Hematopoietic multipotent progenitor cell treated with erythropoietin and hydrocortisone succinate and interleukin-3 and kit ligand, for 8 days (in vitro differentiated cells): Measurements from ENCODE around the gene PHF3.
A peak's percentile ranks its signal among the peaks of the same experiment; 100 is the strongest.

Experiments used
- DNase-seq: peaks from one replicate; pipeline ENCODE4 v3.0.0-alpha.2; 2015

The PHF3 gene

DNA sequence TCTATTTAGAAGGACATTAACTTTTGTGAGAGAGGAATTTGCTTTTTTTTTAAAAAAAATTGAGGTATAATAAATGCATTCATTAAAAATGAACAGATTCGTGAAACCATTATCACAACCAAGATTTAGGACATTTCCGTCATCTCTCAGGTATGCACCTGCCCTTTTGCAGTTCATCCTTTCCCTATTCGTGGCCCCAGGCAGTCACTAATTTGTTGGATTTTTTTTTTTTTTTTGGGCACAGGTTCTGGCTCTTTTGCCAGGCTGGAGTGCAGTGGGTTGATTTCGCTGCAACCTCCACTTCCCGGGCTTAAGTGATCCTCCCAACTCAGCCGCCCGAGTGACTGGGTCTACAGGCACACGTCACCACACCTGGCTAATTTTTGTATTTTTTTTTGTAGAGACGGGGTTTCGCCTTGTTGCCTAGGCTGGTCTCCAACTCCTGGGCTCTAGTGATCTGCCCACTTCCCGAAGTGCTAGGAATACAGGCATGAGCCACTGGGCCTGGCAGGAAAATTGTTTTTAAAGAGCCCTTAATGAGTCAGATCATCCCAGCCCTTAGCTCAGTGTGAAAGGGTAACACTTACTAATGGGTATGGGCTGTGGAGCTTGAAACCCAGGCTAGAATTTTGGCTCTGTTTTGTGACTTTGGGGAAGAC, 9.2 kb downstream of the PHF3 start:
- DNase-seq: no peak

DNA sequence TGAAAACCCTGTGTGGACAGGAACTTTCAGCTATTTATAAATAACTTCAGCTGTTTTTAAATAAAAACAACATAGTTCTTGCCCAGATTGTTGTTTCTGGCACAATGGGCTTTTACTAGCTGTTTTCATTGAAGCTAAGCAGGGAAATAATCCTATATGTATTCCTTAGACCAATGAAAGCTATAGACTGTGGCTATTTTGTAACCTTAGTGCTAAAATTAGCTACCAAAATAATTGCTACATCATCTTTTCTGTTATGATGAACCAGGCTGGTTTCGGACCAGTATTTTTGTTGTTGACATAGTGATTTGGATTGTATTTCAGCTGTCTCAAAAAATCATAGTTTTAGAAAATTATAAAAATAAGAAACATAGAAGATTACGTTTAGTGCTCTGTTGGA, 13.7 kb downstream of the PHF3 start:
- no peak for DNase-seq

DNA sequence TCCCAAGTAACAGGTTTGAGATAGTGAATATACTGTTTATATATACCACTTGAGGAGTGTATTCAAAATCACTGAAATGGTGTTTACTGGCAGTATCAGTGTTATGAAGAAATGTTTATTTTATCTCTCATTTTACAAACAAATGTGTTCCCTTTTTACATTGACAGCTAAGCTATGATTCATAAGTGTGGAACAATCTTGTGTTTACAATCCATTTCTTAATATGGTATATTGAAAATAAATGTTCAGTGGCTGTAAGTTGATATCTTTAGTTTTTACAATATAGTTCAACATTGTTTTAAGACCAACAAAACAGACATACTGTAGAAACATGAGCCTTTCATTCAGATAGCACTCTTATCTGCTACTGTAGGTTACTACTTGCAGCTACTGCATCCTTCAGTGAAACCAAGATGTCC, 14.3 kb downstream of the PHF3 start:
- no peak for DNase-seq

DNA sequence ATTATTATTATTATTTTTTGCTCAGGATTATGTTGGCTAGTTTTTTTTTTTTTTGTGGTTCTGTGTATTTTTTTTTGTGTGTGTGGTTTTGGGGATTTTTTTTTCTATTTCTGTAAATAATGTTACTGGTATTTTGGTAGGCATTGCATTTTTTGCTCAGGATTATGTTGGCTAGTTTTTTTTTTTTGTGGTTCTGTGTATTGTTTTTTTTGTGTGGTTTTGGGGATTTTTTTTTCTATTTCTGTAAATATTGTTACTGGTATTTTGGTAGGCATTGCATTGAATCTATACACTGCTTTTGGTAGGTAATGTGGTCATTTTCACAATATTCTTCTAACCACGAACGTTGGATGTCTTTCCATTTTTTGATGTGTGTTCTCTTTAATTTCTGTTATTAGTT, 17.4 kb downstream of the PHF3 start:
- DNase-seq: no peak

DNA sequence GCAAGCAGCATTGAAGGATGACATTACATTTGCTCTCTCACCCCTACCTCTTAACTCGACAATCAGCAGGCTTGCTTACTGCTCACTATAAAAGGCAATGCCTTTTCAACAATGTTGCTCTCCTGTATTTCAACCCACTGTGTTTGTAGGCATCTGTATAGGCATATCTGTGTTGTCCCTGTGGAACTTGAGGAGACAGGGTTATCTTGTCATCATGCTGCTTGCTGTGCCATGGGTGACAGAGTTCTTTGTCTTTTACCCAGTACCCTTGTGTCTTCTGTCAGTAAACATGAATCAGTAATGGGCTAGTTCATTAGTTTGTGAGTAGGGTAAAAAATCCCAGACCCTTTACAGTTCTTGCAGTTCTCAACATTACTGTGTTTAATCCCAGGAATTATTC, 25.2 kb downstream of the PHF3 start:
- DNase-seq: no peak

DNA sequence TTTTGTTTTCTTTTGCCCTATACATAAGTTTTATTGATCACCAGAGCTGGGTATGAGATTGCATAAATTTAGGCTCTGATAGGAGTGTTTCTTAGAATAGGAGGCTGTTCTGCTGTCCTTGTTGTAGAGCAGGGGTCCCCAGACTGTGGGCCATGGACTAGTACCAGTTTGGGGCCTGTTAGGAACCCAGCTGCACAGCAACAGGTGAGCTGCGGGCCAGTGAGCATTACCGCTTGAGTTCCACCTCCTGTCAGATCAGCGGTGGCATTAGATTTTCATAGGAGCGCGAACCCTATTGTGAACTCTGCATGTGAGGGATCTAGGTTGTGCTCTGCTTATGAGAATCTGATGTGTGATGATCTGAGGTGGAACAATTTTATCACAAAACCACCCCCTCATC, 26.2 kb downstream of the PHF3 start:
- DNase-seq: no peak

DNA sequence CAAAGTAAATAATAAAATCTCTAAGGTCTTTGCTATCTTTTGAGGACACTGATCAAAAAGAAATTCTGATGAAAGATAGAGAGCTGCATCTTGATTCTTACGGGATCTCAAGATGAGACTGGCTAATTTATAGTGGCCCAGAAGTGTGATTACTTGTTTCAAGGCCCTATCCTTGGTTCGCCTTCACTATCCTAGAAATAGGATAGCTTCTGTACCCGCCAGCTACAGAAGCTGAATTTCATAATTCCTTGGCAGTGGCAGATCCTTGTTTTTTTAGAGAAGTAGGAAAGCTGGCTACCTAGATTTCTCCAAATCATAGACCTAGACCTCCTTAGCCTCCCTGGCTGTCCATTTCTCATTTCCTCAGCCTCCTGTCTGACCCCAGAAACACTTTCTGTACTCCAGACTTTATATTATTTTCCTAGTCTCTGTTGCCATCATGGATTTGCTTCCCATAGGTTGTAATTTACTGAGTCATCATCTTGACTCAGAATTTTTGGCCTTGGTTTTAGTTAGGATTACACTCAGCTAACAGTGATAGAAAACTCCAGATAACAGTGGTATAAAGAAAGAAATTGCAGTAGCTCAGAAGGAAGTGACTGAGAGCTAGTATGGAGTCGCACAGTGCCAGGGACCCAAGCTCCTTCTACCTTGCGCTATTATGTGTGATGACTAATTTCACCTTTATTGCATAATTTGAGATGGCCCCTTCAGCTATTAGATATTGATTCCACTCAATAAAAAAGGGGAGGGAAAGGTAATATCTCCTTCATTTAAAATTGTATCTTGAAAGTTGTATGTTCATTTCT, 27.7 kb downstream of the PHF3 start:
- DNase-seq: peak; percentile 19

DNA sequence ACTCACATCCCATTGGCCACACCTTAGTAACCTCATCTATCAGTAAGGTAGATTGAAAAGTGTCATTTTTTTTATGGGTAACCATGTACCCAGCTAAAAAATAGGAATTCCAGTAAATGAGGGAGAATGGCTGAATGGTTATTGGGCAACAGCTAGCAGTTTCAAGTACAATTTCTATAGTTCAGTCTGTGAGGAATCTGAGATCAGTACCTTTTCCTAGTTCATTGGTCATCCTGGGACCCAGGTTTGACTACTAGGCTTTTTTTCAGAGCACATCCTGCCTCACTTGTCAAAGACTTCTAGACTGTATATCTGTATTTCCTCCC, 28.3 kb downstream of the PHF3 start:
- DNase-seq: no peak

DNA sequence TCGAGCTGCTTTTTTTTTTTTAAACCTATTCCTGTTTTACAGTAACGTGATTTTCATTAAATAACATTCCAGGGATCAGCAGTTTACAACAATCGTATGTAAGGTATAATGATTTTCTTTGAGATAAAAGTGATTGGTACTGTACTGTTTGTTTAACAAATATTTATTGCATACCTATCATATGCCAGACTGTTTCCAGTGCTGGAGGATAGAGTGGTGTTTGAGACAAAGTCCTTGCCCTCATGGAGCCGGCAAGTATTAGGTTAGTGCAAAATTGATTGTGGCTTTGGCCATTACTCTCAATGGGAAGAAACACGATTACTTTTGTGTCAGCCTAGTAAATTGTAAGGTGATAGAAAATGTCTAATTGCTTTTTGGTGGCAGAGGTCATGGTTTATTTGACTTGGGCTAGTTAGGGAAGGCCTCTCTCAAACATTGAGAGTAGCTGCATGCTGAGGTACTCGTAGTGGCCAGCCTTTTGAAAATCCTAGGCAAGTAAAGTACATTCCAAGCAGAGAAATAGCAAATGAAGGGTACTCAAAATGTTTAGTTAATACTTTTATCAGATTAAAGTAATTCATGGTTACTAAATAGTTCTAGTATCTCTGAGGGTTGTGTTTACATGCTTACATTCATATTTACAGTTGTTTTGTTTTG, 35.6 kb downstream of the PHF3 start:
- no peak for DNase-seq

DNA sequence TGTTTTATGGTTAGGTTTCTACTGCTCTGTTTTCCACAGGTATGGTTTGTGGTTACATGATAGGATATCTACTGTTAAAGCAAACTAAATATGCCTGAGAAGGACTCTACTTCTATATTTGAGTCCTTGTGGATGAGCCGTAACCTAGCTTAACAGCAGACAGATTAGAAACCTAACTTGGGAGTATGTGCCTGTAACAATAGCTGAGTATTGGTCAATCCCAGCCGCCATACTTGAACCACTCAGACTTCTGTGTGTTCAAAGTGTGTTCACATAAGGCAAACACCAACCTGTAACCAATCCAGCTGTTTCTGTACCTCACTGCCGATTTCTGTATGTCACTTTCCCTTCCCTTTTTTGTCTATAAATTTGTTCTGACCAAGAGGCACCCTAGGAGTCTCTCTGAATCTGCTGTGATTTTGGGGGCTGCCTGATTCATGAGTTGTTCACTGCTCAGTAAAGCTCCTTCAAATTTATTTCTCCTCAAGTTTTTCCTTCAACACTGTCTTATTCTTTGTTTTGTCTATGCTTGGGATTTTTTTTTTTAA, 37.1 kb downstream of the PHF3 start:
- no peak for DNase-seq

DNA sequence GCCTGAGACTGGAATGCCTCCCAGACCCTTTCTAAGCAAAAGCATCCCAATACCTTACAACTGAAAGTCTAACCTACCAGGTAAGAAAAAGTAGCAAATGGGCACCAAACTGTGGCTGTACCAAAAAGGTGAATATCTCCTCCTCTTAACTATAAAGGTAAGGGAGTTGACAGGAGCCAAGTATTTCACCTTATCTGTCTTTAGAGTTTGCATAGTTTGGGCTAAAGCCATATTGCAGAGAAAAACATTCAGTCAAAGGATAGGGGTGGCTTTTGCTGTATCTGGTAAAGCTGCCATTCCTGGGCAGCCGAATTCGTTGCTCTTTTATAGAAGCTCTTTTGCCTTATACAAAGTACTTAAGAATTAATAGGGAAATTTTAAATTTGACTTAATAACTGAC, 38.1 kb downstream of the PHF3 start:
- no peak for DNase-seq

DNA sequence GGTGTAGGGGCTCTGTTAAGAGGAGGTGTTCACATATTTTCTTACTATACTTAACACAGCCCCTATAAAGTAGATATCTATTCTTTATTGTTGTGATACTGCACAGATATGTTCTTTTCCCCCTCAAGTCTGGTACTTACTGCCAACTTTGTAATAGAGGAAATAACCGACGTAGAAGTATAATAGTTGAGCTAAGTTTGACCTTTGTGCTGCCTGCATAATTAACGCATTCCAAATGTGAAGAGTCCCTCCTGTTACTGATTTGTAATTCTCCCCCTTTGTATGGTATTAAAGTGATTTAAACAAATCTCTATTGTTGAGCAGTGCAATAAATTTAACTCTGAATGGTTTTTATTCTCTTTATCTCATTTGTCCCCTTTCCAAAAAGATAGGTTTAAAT, 39.0 kb downstream of the PHF3 start:
- DNase-seq: no peak

DNA sequence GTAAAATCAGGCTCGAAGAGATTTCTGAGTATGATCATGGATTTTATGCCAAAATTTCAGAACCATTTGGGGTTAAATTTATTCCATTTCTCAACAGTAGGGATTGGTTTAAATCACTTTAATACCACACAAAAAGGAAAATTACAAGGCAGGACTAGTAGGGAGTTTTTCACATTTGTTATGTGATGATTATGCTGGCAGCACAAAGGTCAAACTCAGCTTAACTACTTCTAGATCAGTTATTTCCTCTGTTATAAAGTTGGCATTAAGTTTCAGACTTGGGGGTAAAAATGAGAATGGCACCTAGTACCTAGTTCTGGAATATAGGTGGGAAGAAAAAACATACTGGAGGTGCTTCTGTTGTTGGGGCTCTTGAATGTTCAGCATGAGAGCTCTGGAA, 39.5 kb downstream of the PHF3 start:
- DNase-seq: no peak

DNA sequence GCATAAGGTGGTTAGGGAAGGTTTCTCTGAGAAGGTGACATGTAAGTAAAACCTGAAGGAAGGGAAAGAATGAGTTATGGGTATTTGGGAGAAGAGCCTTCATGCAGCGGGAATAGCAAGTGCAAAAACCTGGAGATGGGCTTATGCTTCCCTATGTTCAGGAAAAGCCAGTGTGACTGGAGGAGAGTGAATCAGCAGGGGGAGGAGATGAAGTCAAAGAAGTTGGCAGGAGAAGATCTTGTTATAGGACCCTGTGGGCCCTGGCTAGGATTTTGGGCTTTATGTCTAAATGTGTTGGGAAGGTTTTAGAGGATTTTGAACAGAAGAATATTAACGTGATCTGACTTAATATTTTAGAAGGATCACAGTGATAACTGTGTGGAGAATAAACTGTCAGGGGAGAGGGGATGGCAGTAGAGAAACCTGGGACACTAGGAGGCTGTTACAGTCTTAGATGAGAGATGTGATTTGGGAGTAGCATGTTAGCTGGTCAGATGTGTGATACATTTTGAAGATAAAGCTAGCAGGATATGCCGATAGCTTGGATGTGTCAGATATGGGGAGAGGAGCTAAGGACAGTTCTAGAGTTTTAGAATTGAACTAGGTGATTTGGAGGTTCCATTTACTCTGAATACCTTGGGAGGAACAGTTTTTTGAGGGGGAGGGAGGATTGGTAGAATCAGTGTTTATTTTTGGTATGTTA, 41.0 kb downstream of the PHF3 start:
- no peak for DNase-seq

DNA sequence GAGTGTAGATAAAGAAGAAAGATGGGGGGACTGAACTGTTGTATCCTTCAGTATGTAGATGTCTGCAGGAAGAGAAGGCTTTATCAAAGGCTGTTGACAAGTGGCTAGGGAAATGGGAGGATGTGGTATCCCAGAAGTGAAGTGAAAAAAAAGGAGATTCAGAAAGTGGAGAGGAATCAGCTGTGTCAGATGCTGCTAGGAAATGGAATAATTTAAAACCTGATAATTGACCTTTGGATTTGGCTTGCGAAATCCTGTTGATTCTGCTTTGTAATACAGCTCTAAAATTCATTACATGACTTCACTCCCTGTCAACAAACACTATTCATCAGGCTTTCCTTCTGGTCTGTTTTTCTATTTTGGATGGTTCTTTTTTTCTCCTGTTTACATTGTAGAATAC, 41.7 kb downstream of the PHF3 start:
- DNase-seq: no peak

DNA sequence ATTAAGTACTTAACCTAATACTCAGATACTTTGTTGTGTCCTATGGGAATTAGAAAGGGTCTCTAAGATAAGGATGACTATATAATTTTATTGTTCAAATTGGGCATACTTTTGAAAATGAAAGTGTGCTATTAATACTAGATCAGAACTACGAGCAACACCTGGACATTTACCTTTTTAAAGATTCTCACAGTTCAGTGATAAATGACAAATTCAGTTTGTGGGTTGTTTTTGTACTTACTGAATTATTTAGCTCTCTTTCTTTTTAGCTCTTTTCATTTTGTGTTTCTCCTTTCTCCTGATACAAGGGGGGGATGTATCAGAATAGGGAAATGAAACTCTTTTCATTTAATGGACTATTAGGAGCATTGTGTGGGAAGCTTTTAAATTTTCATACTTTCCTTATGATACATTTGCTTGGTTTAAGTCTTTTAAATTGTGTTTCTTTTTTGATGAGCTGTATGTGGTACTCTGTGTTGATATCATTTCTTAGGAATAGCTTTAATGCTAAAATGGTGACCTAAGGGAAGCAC, 47.5 kb downstream of the PHF3 start:
- DNase-seq: no peak

DNA sequence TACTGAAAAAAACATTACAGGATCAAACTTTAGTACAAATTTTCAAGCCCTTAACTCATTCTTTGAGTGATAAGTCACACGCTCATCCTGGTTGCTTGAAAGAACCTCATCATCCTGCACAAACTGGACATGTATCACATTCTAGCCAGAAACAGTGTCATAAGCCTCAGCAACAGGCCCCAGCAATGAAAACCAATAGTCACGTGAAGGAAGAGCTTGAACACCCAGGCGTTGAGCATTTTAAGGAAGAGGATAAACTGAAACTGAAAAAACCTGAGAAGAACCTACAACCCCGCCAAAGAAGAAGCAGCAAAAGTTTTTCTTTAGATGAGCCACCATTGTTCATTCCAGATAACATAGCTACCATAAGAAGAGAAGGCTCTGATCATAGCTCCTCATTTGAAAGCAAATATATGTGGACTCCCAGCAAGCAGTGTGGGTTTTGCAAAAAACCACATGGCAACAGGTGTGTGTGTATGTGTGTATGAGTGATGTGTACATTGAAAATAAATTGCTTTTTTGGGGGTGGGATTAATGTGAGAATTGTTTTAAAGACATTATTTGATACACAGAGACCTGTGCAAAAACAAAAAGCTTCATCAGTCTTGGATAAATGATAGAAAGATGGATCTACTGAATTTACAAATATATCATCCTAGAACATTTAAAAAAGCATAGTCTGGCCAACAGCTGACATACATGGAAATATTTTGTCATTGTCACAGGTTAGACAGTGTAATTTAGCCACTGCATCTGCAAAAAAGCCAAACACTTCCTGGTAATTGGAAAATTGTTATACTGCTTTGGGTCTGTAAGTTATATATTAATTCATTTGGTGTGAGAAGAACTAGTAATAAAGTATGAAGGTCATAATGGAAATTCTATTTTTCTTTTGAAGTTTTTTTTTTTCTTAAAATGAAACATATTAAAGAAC, 50.1 kb downstream of the PHF3 start:
- DNase-seq: no peak

DNA sequence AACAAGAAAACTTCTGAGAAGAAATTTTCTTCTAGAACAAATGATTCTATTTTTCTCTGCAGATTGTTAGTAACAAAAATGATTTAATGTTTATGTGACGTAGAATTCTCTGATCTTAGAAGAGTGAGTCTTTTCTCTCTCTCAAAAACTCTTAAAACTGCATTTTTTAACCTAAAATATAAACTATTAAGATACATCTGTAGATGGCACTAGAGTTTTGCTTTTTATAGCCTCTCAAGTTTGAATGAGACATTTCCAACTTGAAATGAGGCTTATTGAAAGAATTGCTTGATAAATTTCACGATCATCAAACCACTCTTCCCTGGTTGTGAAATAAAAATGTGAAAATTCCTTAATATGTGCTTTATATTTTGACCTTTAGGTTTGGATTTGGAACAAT, 53.8 kb downstream of the PHF3 start:
- DNase-seq: no peak

DNA sequence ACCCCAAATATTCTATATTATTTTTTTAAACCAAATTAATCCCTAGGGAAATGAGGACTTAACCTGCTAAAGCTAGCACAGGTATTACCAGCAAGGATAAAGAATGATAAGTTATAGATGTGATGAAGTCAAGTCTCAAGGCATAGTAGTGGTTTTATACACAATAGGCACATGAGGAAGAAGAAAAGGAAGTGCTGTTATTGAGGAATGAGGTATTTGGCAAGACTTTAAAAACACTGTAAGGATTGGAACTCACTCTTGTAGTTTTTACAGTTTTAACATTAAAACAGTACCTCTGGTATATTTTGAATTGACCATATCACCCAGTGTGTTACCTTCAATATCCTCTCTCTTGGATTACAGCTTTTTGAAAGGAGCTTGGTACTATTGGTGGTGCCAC, 54.6 kb downstream of the PHF3 start:
- no peak for DNase-seq

DNA sequence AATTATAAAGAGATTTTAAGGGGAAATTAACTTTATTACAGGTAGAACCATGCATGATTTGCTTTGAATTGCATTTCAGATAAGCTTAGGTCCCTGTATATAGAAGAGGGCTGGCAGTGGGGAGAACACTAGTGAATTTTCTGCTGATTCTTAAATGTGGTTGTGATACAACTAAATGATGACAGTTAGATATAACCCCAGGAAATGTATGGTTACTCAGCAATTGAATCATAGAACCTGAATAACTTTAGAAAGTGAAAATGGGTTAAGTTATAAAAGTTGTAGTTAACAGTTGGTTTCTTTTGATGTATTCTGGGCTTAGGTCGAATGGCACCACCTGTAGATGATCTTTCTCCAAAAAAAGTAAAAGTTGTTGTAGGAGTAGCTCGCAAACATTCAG, 70.1 kb downstream of the PHF3 start:
- no peak for DNase-seq

DNA sequence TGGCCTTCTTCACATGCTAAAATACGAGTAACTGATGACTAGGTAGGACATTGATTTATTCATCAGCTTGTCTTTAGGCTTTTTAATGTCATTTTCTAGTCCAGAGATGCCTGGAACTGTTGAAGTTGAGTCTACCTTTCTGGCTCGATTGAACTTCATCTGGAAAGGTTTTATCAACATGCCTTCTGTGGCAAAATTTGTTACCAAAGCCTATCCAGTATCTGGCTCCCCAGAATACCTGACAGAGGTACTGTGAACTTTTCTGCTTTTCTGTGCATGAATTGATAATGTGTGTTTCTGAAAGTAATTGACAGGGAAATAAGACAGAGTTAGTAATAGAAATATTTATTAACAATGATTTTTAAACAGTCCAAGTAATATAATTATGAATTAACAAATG, 71.0 kb downstream of the PHF3 start:
- no peak for DNase-seq

DNA sequence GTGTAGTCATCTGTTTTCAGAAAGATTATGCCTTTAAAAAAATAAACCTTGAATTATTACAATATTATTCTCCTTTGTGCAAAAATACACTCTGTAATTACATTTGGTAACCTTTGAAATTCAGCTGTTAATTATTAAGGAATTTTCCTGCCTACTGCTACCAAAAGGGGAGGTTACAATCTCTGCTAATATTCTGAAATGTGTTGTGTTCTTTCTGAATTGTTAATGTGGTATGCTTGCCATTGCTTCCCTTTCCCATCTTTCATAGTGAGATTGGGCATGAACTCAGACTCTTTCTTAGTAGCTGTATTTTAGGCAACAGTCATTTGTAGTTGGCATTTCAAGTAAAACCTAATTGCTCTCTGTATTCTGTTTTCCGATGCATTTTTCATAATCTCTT, 73.0 kb downstream of the PHF3 start:
- DNase-seq: no peak
